OCI-LY1 (cell line): ENCODE data around the gene NELL1.

Source experiments
- H2AFZ ChIP-seq: fragments of 200-600 bp; sonication (generic), shearing (Covaris generic); 2 replicates; pipeline ENCODE4 v1.6.0; 2014; ENCODE audit warnings: antibody characterized with exemption, mild to moderate bottlenecking, low read length
- H3F3A ChIP-seq: fragments of 200-600 bp; sonication (generic), shearing (Covaris generic); 2 replicates; pipeline ENCODE4 v1.6.0; 2014; ENCODE audit warnings: mild to moderate bottlenecking, antibody characterized with exemption, low read length, moderate library complexity; ENCODE audit not compliant: insufficient read depth
- H3K27ac ChIP-seq: fragments of 200-600 bp; sonication (generic); 2 replicates; pipeline ENCODE4 v1.5.1; 2014; ENCODE audit warnings: low read length, mixed run types, mild to moderate bottlenecking, low read depth; ENCODE audit not compliant: poor library complexity, severe bottlenecking
- H3K27me3 ChIP-seq: fragments of 200-600 bp; sonication (generic); 2 replicates; pipeline ENCODE4 v1.6.0; 2014; ENCODE audit warnings: antibody characterized with exemption, mild to moderate bottlenecking, low read length, moderate library complexity; ENCODE audit not compliant: insufficient read depth
- H3K36me3 ChIP-seq: fragments of 200-600 bp; sonication (generic); 2 replicates; pipeline ENCODE4 v1.6.1; 2014; ENCODE audit warnings: mild to moderate bottlenecking, antibody characterized with exemption, low read length, moderate library complexity, mixed read lengths; ENCODE audit not compliant: insufficient read depth
- H3K4me1 ChIP-seq: fragments of 200-600 bp; sonication (generic); 2 replicates; pipeline ENCODE4 v1.5.1; 2014; ENCODE audit warnings: mild to moderate bottlenecking, low read length, moderate library complexity; ENCODE audit not compliant: insufficient read depth, severe bottlenecking
- H3K4me2 ChIP-seq: fragments of 200-600 bp; sonication (generic), shearing (Covaris generic); 2 replicates; pipeline ENCODE4 v1.6.1; 2014; ENCODE audit warnings: low read length
- H3K4me3 ChIP-seq: fragments of 200-600 bp; sonication (generic); 2 replicates; pipeline ENCODE4 v1.5.1; 2014; ENCODE audit warnings: low read length, low read depth, mild to moderate bottlenecking, mixed read lengths; ENCODE audit not compliant: poor library complexity, severe bottlenecking
- H3K79me2 ChIP-seq: fragments of 200-600 bp; shearing (Covaris generic); 2 replicates; pipeline ENCODE4 v1.6.1; 2016; ENCODE audit warnings: mixed run types, low read length, mixed read lengths; ENCODE audit not compliant: insufficient read depth
- H3K9ac ChIP-seq: fragments of 200-600 bp; sonication (generic), shearing (Covaris generic); 2 replicates; pipeline ENCODE4 v1.6.1; 2014; ENCODE audit warnings: mild to moderate bottlenecking, low read length, mixed read lengths
- H3K9me2 ChIP-seq: fragments of 200-600 bp; sonication (generic), shearing (Covaris generic); 2 replicates; pipeline ENCODE4 v1.6.1; 2014; ENCODE audit warnings: low read depth, mild to moderate bottlenecking, low read length, mixed read lengths
- H3K9me3 ChIP-seq: fragments of 200-600 bp; shearing (Covaris generic); 2 replicates; pipeline ENCODE4 v1.6.1; 2014; ENCODE audit warnings: low read length, mixed read lengths
- H4K20me1 ChIP-seq: fragments of 200-600 bp; sonication (generic), shearing (Covaris generic); 2 replicates; pipeline ENCODE4 v1.6.0; 2016; ENCODE audit warnings: mild to moderate bottlenecking, low read length; ENCODE audit not compliant: insufficient read depth
- EZH2 ChIP-seq: fragments of 200-600 bp; sonication (generic), shearing (Covaris generic); IDR thresholded peaks from 2 replicates; pipeline ENCODE4 v1.8.0; 2017; ENCODE audit warnings: borderline replicate concordance, mixed run types, mild to moderate bottlenecking, antibody characterized with exemption, low read length, moderate library complexity, mixed read lengths
- TF ChIP-seq, protein P1 (sequence below): fragments of 200-600 bp; sonication (generic), shearing (Covaris generic); IDR thresholded peaks from 2 replicates; pipeline ENCODE4 v1.5.1; 2017; ENCODE audit warnings: mild to moderate bottlenecking, antibody characterized with exemption, low read length, moderate library complexity, mixed read lengths

The NELL1 gene

DNA sequence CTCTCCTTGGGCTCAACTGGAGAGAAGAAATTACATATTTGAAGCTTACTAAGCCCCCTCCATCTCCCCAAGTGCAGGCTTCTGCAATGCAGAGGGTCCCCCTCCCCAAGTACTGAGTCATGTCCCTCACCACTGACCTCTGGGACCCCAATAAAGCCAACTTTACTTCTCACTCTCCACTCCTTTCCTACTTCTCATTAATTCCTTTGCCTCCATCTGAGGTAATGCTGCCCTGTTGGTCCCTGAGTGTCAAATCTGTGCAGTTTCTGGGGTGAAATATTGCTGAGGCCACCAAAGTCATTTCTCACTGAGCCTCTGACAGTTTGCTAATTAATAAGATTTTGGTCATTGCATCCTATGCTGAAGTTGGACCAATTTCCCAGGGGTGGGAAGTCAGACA lies 101.6 kb downstream of the NELL1 start:
- Histone ChIP-seq H3K27ac (no peak overlapping the region), H4K20me1 (no peaks in the 10 kb centered on the region), H3K79me2 (no peaks in the 10 kb centered on the region), H3K4me1 (no peaks in the 10 kb centered on the region), H3F3A (no peaks in the 10 kb centered on the region), H3K4me3 (no peak overlapping the region), H2AFZ (no peak overlapping the region), H3K9me3 (no peaks in the 10 kb centered on the region), H3K4me2 (no peak overlapping the region), H3K9me2 (no peaks in the 10 kb centered on the region), H3K36me3 (no peaks in the 10 kb centered on the region), H3K9ac (no peak overlapping the region), H3K27me3 (no peaks in the 10 kb centered on the region)
- no peak for TF ChIP-seq EZH2
- TF ChIP-seq, protein P1, sequence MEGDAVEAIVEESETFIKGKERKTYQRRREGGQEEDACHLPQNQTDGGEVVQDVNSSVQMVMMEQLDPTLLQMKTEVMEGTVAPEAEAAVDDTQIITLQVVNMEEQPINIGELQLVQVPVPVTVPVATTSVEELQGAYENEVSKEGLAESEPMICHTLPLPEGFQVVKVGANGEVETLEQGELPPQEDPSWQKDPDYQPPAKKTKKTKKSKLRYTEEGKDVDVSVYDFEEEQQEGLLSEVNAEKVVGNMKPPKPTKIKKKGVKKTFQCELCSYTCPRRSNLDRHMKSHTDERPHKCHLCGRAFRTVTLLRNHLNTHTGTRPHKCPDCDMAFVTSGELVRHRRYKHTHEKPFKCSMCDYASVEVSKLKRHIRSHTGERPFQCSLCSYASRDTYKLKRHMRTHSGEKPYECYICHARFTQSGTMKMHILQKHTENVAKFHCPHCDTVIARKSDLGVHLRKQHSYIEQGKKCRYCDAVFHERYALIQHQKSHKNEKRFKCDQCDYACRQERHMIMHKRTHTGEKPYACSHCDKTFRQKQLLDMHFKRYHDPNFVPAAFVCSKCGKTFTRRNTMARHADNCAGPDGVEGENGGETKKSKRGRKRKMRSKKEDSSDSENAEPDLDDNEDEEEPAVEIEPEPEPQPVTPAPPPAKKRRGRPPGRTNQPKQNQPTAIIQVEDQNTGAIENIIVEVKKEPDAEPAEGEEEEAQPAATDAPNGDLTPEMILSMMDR = no peak

DNA sequence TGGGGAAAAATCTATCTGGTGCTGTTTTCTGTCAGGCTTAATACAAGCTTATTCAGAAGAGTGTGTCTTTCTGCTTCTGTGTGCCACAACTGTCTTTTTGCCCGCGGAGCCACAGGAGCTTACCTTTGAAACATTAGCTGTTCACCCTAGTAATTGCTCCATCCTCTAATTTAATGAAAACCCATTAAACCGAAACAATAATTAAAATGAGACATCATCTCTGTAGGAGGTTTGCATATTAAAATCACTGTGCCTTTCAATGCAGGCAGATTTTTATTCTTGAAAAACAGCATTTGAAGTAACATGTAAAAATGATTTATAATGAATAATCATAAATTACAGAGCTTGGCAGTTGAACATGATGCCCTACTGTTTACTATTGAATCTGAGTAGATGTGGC lies 102.3 kb downstream of the NELL1 start:
- Histone ChIP-seq H3K36me3 (no peaks in the 10 kb centered on the region), H3K27me3 (no peaks in the 10 kb centered on the region), H3K9me3 (no peaks in the 10 kb centered on the region), H3K4me3 (no peak overlapping the region), H3F3A (no peaks in the 10 kb centered on the region), H4K20me1 (no peaks in the 10 kb centered on the region), H3K4me2 (no peak overlapping the region), H2AFZ (no peak overlapping the region), H3K27ac (no peak overlapping the region), H3K9me2 (no peaks in the 10 kb centered on the region), H3K4me1 (no peaks in the 10 kb centered on the region), H3K9ac (no peak overlapping the region), H3K79me2 (no peaks in the 10 kb centered on the region)
- TF ChIP-seq EZH2 = no peak
- TF ChIP-seq, protein P1 = no peak

DNA sequence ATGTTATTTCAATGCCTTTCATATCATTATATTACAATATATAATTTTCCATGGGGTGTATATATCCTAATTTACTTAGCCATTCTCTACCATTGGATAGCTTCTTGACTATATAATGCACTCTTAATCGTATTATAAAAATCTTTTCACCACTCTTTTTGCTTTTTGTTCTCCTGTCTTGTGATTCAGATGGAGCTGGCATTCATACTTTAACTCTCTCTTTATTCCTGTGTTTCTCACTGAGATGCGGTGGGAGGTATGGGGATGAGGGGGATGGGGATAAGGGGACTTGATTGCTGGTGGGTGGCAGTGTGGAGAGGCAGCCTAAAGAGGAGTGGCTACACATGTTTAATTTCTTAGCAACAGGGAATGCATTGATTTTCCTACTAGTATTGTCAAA lies 105.9 kb downstream of the NELL1 start:
- no peaks in the 10 kb centered on the region for H4K20me1 ChIP-seq
- H3K9me2 ChIP-seq = no peaks in the 10 kb centered on the region
- no peaks in the 10 kb centered on the region for H3K36me3 ChIP-seq
- TF ChIP-seq, protein P1 = no peak
- TF ChIP-seq EZH2 = no peak
- H3K27me3 ChIP-seq = no peaks in the 10 kb centered on the region
- H3K9ac ChIP-seq = no peak overlapping the region
- H3K4me2 ChIP-seq = no peak overlapping the region
- H3K4me3 ChIP-seq = no peak overlapping the region
- no peak overlapping the region for H2AFZ ChIP-seq
- no peaks in the 10 kb centered on the region for H3K9me3 ChIP-seq
- H3K27ac ChIP-seq = no peak overlapping the region
- no peaks in the 10 kb centered on the region for H3F3A ChIP-seq
- no peaks in the 10 kb centered on the region for H3K79me2 ChIP-seq
- H3K4me1 ChIP-seq = no peaks in the 10 kb centered on the region
